Keratinocyte (primary cell): ENCODE measurements around the gene PDS5A. TPM values are rescaled to one million over a fixed set of nuclear protein-coding genes. Genes with fewer than 3 reads are reported as not detected.
A peak's percentile ranks its signal among the peaks of the same experiment; 100 is the strongest.

Experiments used
- DNase-seq: peaks from one replicate; pipeline ENCODE4 v3.0.0-alpha.2; 2011; ENCODE audit warnings: low read depth, missing footprints, low spot score
- FAIRE-seq: peaks from 2 replicates; lab custom pipeline; 2011; peaks lifted over from hg19 to GRCh38; lab: Jason Lieb, UNC
- H2AFZ ChIP-seq: 2 replicates; pipeline ENCODE4 v1.6.0; 2012; ENCODE audit warnings: low read length, control low read depth, inconsistent platforms; ENCODE audit not compliant: control insufficient read depth
- H3K27ac ChIP-seq: 2 replicates; pipeline ENCODE4 v1.5.1; 2011; ENCODE audit warnings: low read length; ENCODE audit not compliant: control insufficient read depth, insufficient read depth
- H3K27me3 ChIP-seq: 3 replicates; pipeline ENCODE4 v1.6.0; 2011; ENCODE audit warnings: low read length; ENCODE audit not compliant: control insufficient read depth, insufficient read depth; ENCODE audit errors: extremely low read depth
- H3K36me3 ChIP-seq, 2 experiments: 2 replicates in 1 of 2; 3 replicates in 1 of 2; pipeline ENCODE4 v1.5.1; 2011; ENCODE audit warnings: low read length in 2 of 2, mild to moderate bottlenecking in 1 of 2; ENCODE audit not compliant: control insufficient read depth in 2 of 2, insufficient read depth in 2 of 2; ENCODE audit errors: extremely low read depth in 1 of 2
- H3K4me1 ChIP-seq: 3 replicates; pipeline ENCODE4 v1.5.1; 2011; ENCODE audit warnings: low read length; ENCODE audit not compliant: control insufficient read depth, insufficient read depth; ENCODE audit errors: extremely low read depth
- H3K4me2 ChIP-seq: 3 replicates; pipeline ENCODE4 v1.6.0; 2011; ENCODE audit warnings: low read depth, low read length; ENCODE audit not compliant: control insufficient read depth, insufficient read depth; ENCODE audit errors: extremely low read depth
- H3K4me3 ChIP-seq, 3 experiments: fragments of 200-600 bp in 1 of 3; sonication (generic) in 1 of 3; 2 replicates in 2 of 3; 3 replicates in 1 of 3; pipeline ENCODE4 v1.5.1; 2011 to 2016; ENCODE audit warnings: low read length in 3 of 3, mild to moderate bottlenecking in 3 of 3, control low read depth in 2 of 3, inconsistent platforms in 1 of 3, low read depth in 1 of 3, mixed read lengths in 1 of 3, mixed run types in 1 of 3, moderate library complexity in 1 of 3; ENCODE audit not compliant: control insufficient read depth in 2 of 3, insufficient read depth in 2 of 3; ENCODE audit errors: extremely low read depth in 1 of 3
- H3K79me2 ChIP-seq: 2 replicates; pipeline ENCODE4 v1.6.0; 2012; ENCODE audit warnings: low read length; ENCODE audit not compliant: control insufficient read depth, insufficient read depth
- H3K9ac ChIP-seq: 3 replicates; pipeline ENCODE4 v1.6.0; 2011; ENCODE audit warnings: low read length; ENCODE audit not compliant: control insufficient read depth, insufficient read depth; ENCODE audit errors: extremely low read depth
- H3K9me1 ChIP-seq: 3 replicates; pipeline ENCODE4 v1.6.0; 2011; ENCODE audit warnings: low read length; ENCODE audit not compliant: control insufficient read depth, insufficient read depth; ENCODE audit errors: extremely low read depth
- H3K9me3 ChIP-seq: 2 replicates; pipeline ENCODE4 v1.5.1; 2012; ENCODE audit warnings: low read depth, low read length; ENCODE audit not compliant: control insufficient read depth
- H4K20me1 ChIP-seq: 3 replicates; pipeline ENCODE4 v1.6.0; 2011; ENCODE audit warnings: low read length; ENCODE audit not compliant: control insufficient read depth, insufficient read depth; ENCODE audit errors: extremely low read depth
- EZH2 ChIP-seq: IDR thresholded peaks from one replicate; pipeline ENCODE4 v1.6.1; 2012; ENCODE audit warnings: inconsistent platforms, mild to moderate bottlenecking, low read length, moderate library complexity
- dilution Hi-C: fragments of 300-500 bp; cut with MboI; formaldehyde crosslinking; loops from one replicate; pipeline ENCODE4 v1.7.0; 2020; ENCODE audit warnings: low sequenced_read_pairs; ENCODE audit not compliant: extremely low pct_ligation_motif_present
- polyA plus RNA-seq, 5 experiments: library from polyadenylated mRNA; depleted of rRNA in 3 of 5; stranded (reverse) in 3 of 5; stranded (forward) in 1 of 5; unstranded in 1 of 5; fragments of >200 nt; gene quantifications; 1 replicate in 1 of 5; 2 replicates in 3 of 5; 3 replicates in 1 of 5; pipeline versions ENCODE4 v1.2.1 to v1.2.3, GENCODE V29; 2011 to 2012; ENCODE audit warnings: missing spikeins in 2 of 5, low read depth in 1 of 5, low replicate concordance in 1 of 5
- TF ChIP-seq, protein P1 (sequence below), 3 experiments: IDR thresholded peaks in 1 of 3; conservative IDR thresholded peaks in 1 of 3; optimal IDR thresholded peaks in 1 of 3; 2 replicates in 2 of 3; 3 replicates in 1 of 3; pipeline versions ENCODE3 to v1.5.1; 2011; ENCODE audit warnings: low read length in 3 of 3, mild to moderate bottlenecking in 3 of 3, moderate library complexity in 2 of 3, control low read depth in 1 of 3, inconsistent platforms in 1 of 3; ENCODE audit not compliant: insufficient read depth in 2 of 3; ENCODE audit errors: extremely low read depth in 1 of 3

PDS5A gene
- polyA plus RNA-seq, 1 donor (not counting 4 experiments of a cell fraction or from before 2014, with no cell fraction given) = 56.0 TPM

DNA sequence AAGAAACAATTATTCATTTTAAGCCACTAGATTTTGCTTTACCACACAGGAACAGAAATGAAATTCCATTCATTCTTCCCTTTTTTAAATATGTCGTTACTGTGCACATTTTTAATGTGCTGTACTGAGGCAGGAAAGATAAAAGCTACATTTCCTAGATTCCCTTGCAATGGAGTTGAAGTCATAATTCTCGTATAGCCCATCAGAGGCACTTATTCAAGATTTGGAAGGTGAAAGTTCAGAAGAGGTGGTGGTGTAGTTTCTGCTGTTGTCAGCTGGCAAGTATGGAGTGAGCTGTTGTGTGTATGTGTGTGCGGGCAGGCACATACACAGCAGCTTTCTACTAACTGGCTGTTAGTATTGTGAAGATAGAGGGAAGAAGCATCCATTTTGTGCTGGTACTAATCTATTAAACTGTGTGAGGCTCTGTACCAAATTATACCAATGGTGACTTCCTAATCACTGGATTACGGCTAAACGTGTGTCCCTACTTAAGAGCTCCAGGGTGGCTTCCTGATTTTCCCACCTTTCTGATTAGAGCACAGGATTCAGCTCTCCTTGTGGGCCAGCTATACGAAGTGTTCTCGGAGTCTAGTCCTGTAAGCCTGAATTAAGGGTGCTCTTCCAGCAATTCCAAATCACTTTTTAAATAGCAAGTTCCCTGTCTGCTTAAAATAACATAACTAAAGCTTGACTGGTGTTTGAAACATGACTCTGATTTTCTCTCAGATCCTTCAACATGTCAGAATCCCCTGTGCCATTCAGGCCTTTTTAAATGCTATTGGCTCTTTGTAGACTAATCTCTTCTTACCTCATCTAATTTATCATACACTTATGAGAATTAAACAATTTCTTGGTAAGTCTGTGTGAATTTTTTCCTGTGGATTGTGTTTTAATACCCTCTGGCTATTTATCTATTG, 43.8 kb downstream of the PDS5A start:
- Histone ChIP-seq H2AFZ (peak overlapping the region; percentile 43), H3K79me2 (peaks cover 85% of the 10 kb centered on the region), H3K4me2 (peak overlapping the region; percentile 70), H3K4me1 (peaks cover 41% of the 10 kb centered on the region), H3K36me3 (no peaks in the 10 kb centered on the region), H3K4me3 (peak overlapping the region in 2 of 3 experiments; percentile 11 to 14), H3K9ac (peak overlapping the region; percentile 37), H3K27me3 (no peaks in the 10 kb centered on the region), H3K9me3 (no peaks in the 10 kb centered on the region), H3K27ac (peak overlapping the region; percentile 47), H3K9me1 (peaks cover 3% of the 10 kb centered on the region), H4K20me1 (peaks cover 2% of the 10 kb centered on the region)
- FAIRE-seq = no peak
- dilution Hi-C loops = no loop called here
- TF ChIP-seq EZH2 = no peak
- TF ChIP-seq, protein P1, sequence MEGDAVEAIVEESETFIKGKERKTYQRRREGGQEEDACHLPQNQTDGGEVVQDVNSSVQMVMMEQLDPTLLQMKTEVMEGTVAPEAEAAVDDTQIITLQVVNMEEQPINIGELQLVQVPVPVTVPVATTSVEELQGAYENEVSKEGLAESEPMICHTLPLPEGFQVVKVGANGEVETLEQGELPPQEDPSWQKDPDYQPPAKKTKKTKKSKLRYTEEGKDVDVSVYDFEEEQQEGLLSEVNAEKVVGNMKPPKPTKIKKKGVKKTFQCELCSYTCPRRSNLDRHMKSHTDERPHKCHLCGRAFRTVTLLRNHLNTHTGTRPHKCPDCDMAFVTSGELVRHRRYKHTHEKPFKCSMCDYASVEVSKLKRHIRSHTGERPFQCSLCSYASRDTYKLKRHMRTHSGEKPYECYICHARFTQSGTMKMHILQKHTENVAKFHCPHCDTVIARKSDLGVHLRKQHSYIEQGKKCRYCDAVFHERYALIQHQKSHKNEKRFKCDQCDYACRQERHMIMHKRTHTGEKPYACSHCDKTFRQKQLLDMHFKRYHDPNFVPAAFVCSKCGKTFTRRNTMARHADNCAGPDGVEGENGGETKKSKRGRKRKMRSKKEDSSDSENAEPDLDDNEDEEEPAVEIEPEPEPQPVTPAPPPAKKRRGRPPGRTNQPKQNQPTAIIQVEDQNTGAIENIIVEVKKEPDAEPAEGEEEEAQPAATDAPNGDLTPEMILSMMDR (optimal IDR thresholded peaks at IDR 0.05 in 1 of 3, IDR thresholded peaks at IDR 0.05 in 1 of 3, conservative IDR thresholded peaks at IDR 0.05 in 1 of 3; ENCODE audit: extremely low read depth in 1 of 3, insufficient read depth in 2 of 3, low read length in 3 of 3) = no peak
- DNase-seq = no peak

DNA sequence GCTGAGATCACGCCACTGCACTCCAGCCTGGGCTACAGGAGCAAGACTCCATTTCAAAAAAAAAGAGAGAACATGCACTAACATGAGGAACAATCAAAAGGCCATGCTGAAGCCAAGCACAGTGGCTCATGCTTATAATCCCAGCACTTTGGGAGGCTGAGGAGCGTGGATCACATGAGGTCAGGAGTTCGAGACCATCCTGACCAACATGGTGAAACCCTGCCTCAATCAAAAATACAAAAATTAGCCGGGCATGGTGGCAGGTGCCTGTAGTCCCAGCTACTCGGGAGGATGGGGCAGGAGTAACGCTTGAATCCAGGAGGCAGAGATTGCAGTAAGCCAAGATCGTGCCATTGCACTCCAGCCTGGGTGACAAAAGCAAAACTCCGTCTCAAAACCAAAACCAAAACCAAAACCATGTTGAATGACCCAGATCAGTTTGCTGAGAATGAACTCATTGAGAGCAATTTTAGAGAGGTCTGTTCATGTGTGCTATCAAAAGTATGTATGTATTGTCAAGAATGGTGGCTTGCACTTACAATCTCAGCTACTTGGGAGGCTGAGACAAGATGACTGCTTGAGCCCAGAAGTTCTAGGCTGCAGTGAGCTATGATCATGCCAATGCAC, 44.8 kb downstream of the PDS5A start:
- FAIRE-seq (no peak), DNase-seq (no peak)
- H3K27ac ChIP-seq = no peak overlapping the region
- H3K27me3 ChIP-seq = no peaks in the 10 kb centered on the region
- H3K36me3 ChIP-seq = peaks cover 0 to under 1% of the 10 kb centered on the region in 2 experiments
- H3K4me3 ChIP-seq = no peak overlapping the region
- H2AFZ ChIP-seq = no peak overlapping the region
- H3K9ac ChIP-seq = no peak overlapping the region
- H3K4me2 ChIP-seq = no peak overlapping the region
- TF ChIP-seq, protein P1 (optimal IDR thresholded peaks at IDR 0.05 in 1 of 3, IDR thresholded peaks at IDR 0.05 in 1 of 3, conservative IDR thresholded peaks at IDR 0.05 in 1 of 3; ENCODE audit: extremely low read depth in 1 of 3, insufficient read depth in 2 of 3, low read length in 3 of 3) = no peak
- TF ChIP-seq EZH2 = no peak
- H3K79me2 ChIP-seq = peaks cover 87% of the 10 kb centered on the region
- dilution Hi-C loops = no loop called here
- peaks cover 40% of the 10 kb centered on the region for H3K4me1 ChIP-seq
- H3K9me1 ChIP-seq = peaks cover 2% of the 10 kb centered on the region
- H4K20me1 ChIP-seq = peaks cover under 1% of the 10 kb centered on the region
- no peaks in the 10 kb centered on the region for H3K9me3 ChIP-seq
